HCT116 (cell line): ENCODE results near the gene TOP1. TPM values are rescaled to one million over a fixed set of nuclear protein-coding genes. Genes with fewer than 3 reads are reported as not detected.

Experiments used
- ATAC-seq: fragments of 200-7000 bp; cut with Tn5 transposase; 2 replicates; pipeline ENCODE4 v1.9.1; 2020; ENCODE audit warnings: mild to moderate bottlenecking, moderate library complexity
- BruUV-seq: library from RNA; stranded (reverse); fragments of 400-500 nt; replicated peaks from 2 replicates; lab custom pipeline; 2021; lab: Mats Ljungman, UMichigan
- CTCF ChIA-PET: fragments of 300-600 bp; sonication (Branson Sonifier 250); formaldehyde crosslinking; loops from one replicate; lab custom pipeline; 2021; ENCODE audit warnings: antibody characterized with exemption; lab: Charles Lee
- POLR2A ChIA-PET: fragments of 300-600, 350-600 bp; sonication (Branson Sonifier 250); formaldehyde crosslinking; loops from one replicate; lab custom pipeline; 2021; ENCODE audit warnings: antibody characterized with exemption; lab: Charles Lee
- RAD21 ChIA-PET, 2 experiments: fragments of 300-600 bp; sonication (Branson Sonifier 250); formaldehyde crosslinking; loops; one replicate each; lab custom pipeline; 2023; ENCODE audit warnings: low total read pairs in 2 of 2; ENCODE audit not compliant: uncharacterized antibody in 2 of 2, unreplicated experiment in 2 of 2, low non-redundant PET in 1 of 2; lab: Charles Lee
- DNase-seq: peaks from one replicate; pipeline ENCODE4 v3.0.0-alpha.2; 2010; ENCODE audit warnings: low read depth, low spot score
- H2AFZ ChIP-seq: fragments of 200-600 bp; shearing (Covaris generic), sonication (generic); 2 replicates; pipeline ENCODE4 v1.6.1; 2017; ENCODE audit warnings: low read depth, mixed run types, mixed read lengths, antibody characterized with exemption, low read length; ENCODE audit not compliant: poor library complexity, severe bottlenecking
- H3K27ac ChIP-seq: 2 replicates; pipeline ENCODE4 v1.5.1; 2012; ENCODE audit warnings: low read depth, low read length
- H3K27me3 ChIP-seq: fragments of 200-600 bp; sonication (generic); 2 replicates; pipeline ENCODE4 v1.6.1; 2016; ENCODE audit warnings: mixed run types, low read length, mixed read lengths; ENCODE audit not compliant: insufficient read depth
- H3K36me3 ChIP-seq, 2 experiments: fragments of 200-500 bp in 1 of 2; fragments of 200-600 bp in 1 of 2; sonication (Bioruptor generic) in 1 of 2; sonication (generic) in 1 of 2; 2 replicates each; pipeline versions ENCODE4 v1.5.1 to v1.6.1; 2014 to 2016; ENCODE audit warnings: low read length in 2 of 2, inconsistent platforms in 1 of 2, mixed read lengths in 1 of 2, mixed run types in 1 of 2; ENCODE audit not compliant: insufficient read depth in 2 of 2, control insufficient read depth in 1 of 2
- H3K4me1 ChIP-seq, 2 experiments: fragments of 200-600 bp in 1 of 2; sonication (generic) in 1 of 2; 2 replicates each; pipeline versions ENCODE4 v1.5.1 to v1.6.1; 2012 to 2017; ENCODE audit warnings: low read length in 2 of 2, inconsistent platforms in 1 of 2, mild to moderate bottlenecking in 1 of 2, mixed read lengths in 1 of 2, mixed run types in 1 of 2, moderate library complexity in 1 of 2; ENCODE audit not compliant: insufficient read depth in 2 of 2, control insufficient read depth in 1 of 2
- H3K4me2 ChIP-seq: fragments of 200-600 bp; sonication (generic); 2 replicates; pipeline ENCODE4 v1.6.1; 2017; ENCODE audit warnings: mixed run types, low read length, mixed read lengths
- H3K4me3 ChIP-seq, 2 experiments: fragments of 200-600 bp in 1 of 2; sonication (generic) in 1 of 2; replicated peaks in 1 of 2; 2 replicates each; pipeline ENCODE4 v1.5.1; 2011 to 2016; ENCODE audit warnings: low read length in 2 of 2, control low read depth in 1 of 2, low read depth in 1 of 2, mild to moderate bottlenecking in 1 of 2, mixed read lengths in 1 of 2, mixed run types in 1 of 2
- H3K79me2 ChIP-seq: fragments of 200-600 bp; sonication (generic); 2 replicates; pipeline ENCODE4 v1.6.1; 2017; ENCODE audit warnings: mild to moderate bottlenecking, mixed run types, low read length, moderate library complexity, mixed read lengths; ENCODE audit not compliant: insufficient read depth
- H3K9ac ChIP-seq: fragments of 200-600 bp; sonication (generic); 2 replicates; pipeline ENCODE4 v1.6.1; 2016; ENCODE audit warnings: low read length, mixed read lengths
- H3K9me2 ChIP-seq: fragments of 200-600 bp; sonication (generic), shearing (Covaris generic); 2 replicates; pipeline ENCODE4 v1.6.1; 2017; ENCODE audit warnings: mixed run types, mild to moderate bottlenecking, moderate library complexity; ENCODE audit not compliant: insufficient read depth
- H3K9me3 ChIP-seq, 2 experiments: fragments of 200-500 bp in 1 of 2; fragments of 200-600 bp in 1 of 2; sonication (Bioruptor generic) in 1 of 2; sonication (generic) in 1 of 2; 2 replicates each; pipeline ENCODE4 v1.6.1; 2014 to 2017; ENCODE audit warnings: low read length in 2 of 2, mixed read lengths in 2 of 2, inconsistent platforms in 1 of 2, low read depth in 1 of 2, mild to moderate bottlenecking in 1 of 2, mixed run types in 1 of 2, moderate library complexity in 1 of 2; ENCODE audit not compliant: control insufficient read depth in 1 of 2, insufficient read depth in 1 of 2
- H4K20me1 ChIP-seq: fragments of 200-600 bp; sonication (generic), shearing (Covaris generic); 2 replicates; pipeline ENCODE4 v1.6.1; 2017; ENCODE audit warnings: mixed run types, mild to moderate bottlenecking, moderate library complexity; ENCODE audit not compliant: insufficient read depth
- CBX3 ChIP-seq: IDR thresholded peaks from 2 replicates; pipeline ENCODE4 v1.6.1; 2012; ENCODE audit warnings: low read depth
- EGR1 ChIP-seq: IDR thresholded peaks from 2 replicates; pipeline ENCODE4 v1.6.1; 2012; ENCODE audit warnings: low read depth
- EZH2 ChIP-seq: fragments of 200-600 bp; sonication (generic); IDR thresholded peaks from 2 replicates; pipeline ENCODE4 v1.6.1; 2017; ENCODE audit warnings: antibody characterized with exemption, mixed run types
- JUND ChIP-seq: IDR thresholded peaks from 2 replicates; pipeline ENCODE4 v1.6.1; 2012
- POLR2AphosphoS5 ChIP-seq: IDR thresholded peaks from 2 replicates; pipeline ENCODE4 v1.6.1; 2011; ENCODE audit warnings: mild to moderate bottlenecking, low read depth, low read length, moderate library complexity
- SP1 ChIP-seq: IDR thresholded peaks from 2 replicates; pipeline ENCODE4 v1.6.1; 2012; ENCODE audit warnings: low read depth
- SRF ChIP-seq: IDR thresholded peaks from 2 replicates; pipeline ENCODE4 v1.6.1; 2012; ENCODE audit warnings: low read depth
- YY1 ChIP-seq: IDR thresholded peaks from 2 replicates; pipeline ENCODE4 v1.6.1; 2011; ENCODE audit warnings: low read length, low read depth, moderate library complexity, mild to moderate bottlenecking; ENCODE audit not compliant: insufficient replicate concordance; ENCODE audit errors: extremely low read depth
- intact Hi-C: fragments of 100-400 bp; cut with micrococcal nuclease; formaldehyde crosslinking; loops from 2 replicates; pipeline ENCODE4 v1.10.0; 2022
- total RNA-seq: library from RNA; stranded (reverse); gene quantifications from one replicate; pipeline ENCODE4 v1.2.1, GENCODE V29; 2021; ENCODE audit not compliant: unreplicated experiment
- TF ChIP-seq, protein P1 (sequence below): IDR thresholded peaks from 2 replicates; pipeline ENCODE4 v1.6.1; 2011; ENCODE audit warnings: mild to moderate bottlenecking, low read length, moderate library complexity; ENCODE audit not compliant: insufficient replicate concordance; ENCODE audit errors: extremely low read depth
- TF ChIP-seq, protein P2 (sequence below): IDR thresholded peaks from 2 replicates; pipeline ENCODE4 v1.6.1; 2012
- TF ChIP-seq, protein P3 (sequence below): IDR thresholded peaks from 2 replicates; pipeline ENCODE4 v1.6.1; 2012

TOP1 gene
- total RNA-seq, 1 experiment from 2014 or later, result 190 TPM

DNA sequence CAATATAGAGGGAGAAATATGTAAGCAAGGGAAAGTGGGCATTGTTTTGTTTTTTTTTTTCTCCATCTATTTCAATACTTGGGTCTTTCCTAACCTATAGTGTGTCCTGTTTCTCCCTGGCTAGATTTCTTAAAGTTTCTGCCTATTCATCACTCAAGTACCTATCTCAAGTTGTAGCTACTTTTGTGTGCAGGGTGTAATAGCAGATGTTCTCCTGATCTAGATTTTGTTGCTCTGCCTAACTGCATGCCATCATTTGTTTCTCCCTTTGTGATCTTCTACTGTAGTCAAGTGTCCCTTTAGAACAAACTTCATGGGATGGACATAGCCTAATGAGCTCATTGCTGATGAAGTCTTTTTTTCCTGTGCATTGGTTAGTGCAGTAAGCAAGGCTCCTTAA is 45.8 kb downstream of the TOP1 start:
- ATAC-seq (no peak), DNase-seq (no peak)
- intact Hi-C loops, result no loop called here
- no peaks in the 10 kb centered on the region for H3K9me3 ChIP-seq
- no peak overlapping the region for H3K4me2 ChIP-seq
- BruUV-seq, result no TSS peak
- H3K9ac ChIP-seq, result no peak overlapping the region
- no peak for TF ChIP-seq SRF
- TF ChIP-seq, protein P1, sequence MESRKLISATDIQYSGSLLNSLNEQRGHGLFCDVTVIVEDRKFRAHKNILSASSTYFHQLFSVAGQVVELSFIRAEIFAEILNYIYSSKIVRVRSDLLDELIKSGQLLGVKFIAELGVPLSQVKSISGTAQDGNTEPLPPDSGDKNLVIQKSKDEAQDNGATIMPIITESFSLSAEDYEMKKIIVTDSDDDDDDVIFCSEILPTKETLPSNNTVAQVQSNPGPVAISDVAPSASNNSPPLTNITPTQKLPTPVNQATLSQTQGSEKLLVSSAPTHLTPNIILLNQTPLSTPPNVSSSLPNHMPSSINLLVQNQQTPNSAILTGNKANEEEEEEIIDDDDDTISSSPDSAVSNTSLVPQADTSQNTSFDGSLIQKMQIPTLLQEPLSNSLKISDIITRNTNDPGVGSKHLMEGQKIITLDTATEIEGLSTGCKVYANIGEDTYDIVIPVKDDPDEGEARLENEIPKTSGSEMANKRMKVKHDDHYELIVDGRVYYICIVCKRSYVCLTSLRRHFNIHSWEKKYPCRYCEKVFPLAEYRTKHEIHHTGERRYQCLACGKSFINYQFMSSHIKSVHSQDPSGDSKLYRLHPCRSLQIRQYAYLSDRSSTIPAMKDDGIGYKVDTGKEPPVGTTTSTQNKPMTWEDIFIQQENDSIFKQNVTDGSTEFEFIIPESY, result no peak
- TF ChIP-seq, protein P2, sequence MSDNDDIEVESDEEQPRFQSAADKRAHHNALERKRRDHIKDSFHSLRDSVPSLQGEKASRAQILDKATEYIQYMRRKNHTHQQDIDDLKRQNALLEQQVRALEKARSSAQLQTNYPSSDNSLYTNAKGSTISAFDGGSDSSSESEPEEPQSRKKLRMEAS, result no peak
- no peak for TF ChIP-seq EZH2
- TF ChIP-seq JUND, result no peak
- no peak for TF ChIP-seq CBX3
- no peak for TF ChIP-seq EGR1
- TF ChIP-seq, protein P3, sequence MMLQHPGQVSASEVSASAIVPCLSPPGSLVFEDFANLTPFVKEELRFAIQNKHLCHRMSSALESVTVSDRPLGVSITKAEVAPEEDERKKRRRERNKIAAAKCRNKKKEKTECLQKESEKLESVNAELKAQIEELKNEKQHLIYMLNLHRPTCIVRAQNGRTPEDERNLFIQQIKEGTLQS, result no peak
- no peak for TF ChIP-seq YY1
- no peak for TF ChIP-seq POLR2AphosphoS5
- TF ChIP-seq SP1, result no peak
- peaks cover 100% of the 10 kb centered on the region for H3K79me2 ChIP-seq
- peaks cover 20 to 43% of the 10 kb centered on the region in 2 experiments for H3K4me1 ChIP-seq
- ChIA-PET RAD21 (no interaction called here), POLR2A (interaction anchor here (0.8 kb wide), 1 partner anchor 84 kb away, joined by 3 read pairs; no protein-coding TSS in a partner anchor), CTCF (interaction anchor here (1.4 to 1.9 kb wide), 2 partner anchors 20 to 84 kb away, joined by 4 to 6 read pairs; no protein-coding TSS in a partner anchor)
- H3K36me3 ChIP-seq, result peaks cover 24 to 30% of the 10 kb centered on the region in 2 experiments
- no peak overlapping the region for H3K27ac ChIP-seq
- H3K27me3 ChIP-seq, result no peaks in the 10 kb centered on the region
- H2AFZ ChIP-seq, result no peak overlapping the region
- peaks cover 20% of the 10 kb centered on the region; the same call in 1 of the 2 replicates for H4K20me1 ChIP-seq
- H3K4me3 ChIP-seq, result no peak overlapping the region
- no peaks in the 10 kb centered on the region for H3K9me2 ChIP-seq
